ENCODE measurements around the gene P2RX6.
"Not testable (repeated sequence)": the region's sequence is repeated elsewhere in the genome, so short reads cannot be mapped to it uniquely, and the experiment has no call there.

The P2RX6 gene

DNA sequence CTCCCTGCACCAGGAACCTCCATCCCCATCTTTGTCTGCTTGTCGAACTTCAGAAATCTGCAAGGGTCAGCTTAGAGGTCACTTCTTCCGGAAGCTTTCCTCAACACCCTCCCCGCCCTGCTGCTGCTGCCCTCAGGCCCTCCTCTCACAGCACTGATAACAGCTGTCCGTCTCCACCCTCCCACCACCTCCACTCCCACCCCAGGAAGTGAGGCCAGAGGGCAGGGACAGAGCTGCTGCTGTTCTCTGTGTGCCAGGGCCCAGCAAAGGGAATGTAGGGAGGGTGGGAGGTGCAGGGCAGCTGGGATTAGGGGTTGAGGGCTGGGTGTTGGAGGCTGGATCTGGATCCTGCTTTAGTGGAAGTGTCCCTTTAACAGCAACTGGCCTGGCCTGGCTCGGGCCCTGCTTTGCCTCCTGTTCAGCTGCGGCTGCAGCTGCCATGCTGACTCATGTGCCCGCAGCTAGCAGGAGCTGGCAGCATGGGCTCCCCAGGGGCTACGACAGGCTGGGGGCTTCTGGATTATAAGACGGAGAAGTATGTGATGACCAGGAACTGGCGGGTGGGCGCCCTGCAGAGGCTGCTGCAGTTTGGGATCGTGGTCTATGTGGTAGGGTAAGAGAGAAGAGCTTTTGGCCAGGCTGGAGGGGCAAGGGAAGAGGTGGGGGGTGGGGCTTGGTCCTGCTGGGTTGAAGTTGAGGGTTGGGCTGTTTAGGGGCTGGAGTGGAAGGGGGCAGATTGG lies at the start of gene P2RX6:
TSS of gene P2RX6 (plus strand) at position 440 of the 740 bp plus-strand sequence. CDS start at position 450, 10 bp downstream.
- no peak for DNase-seq

DNA sequence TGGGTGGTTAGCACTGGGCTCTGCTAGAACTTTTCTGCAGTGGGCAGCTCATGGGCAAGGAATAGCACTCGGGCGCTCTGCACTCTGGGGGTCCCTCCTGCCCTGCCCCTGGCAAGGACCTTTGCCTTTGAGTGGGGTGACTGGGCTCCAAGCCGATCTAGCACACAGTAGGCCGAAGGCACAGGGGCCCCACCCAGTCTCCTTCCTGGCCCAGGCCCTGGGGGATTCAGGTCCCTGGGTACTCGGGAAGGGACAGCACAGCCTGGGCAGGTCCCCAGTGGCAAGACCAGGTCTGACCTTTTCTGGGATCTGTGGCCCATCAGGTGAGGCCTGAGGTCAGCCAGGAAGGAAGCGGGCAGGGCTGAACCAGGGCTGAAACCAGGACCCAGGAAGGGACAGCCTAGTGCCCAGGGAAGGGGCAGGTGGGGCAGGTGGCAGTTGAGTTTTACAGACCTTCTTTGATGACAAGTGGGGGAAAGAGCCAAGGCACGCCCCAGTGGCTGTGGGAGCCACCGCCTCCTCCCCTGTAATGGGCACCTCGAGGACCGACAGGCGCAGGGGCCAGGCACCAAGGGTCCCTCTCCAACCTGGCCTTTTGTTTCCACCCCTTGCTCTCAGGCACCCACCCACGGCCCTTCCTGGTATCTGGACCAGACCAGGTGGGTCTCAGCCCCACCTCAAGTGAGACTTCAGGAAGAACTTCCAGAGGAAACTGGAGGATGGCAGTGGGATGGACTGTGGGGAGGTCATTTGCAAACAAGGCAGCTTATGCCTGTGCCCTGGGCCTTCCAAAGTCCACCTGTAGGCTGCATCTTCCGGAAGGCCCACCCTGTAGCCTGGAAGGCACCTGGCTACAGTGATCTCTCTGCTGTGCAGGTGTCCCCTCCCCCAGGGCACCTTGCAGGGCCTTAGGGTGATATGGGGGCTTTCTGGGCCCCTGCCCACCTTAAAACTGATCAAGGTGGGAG lies 48.8 kb upstream of the P2RX6 start:
- DNase-seq = no peak

DNA sequence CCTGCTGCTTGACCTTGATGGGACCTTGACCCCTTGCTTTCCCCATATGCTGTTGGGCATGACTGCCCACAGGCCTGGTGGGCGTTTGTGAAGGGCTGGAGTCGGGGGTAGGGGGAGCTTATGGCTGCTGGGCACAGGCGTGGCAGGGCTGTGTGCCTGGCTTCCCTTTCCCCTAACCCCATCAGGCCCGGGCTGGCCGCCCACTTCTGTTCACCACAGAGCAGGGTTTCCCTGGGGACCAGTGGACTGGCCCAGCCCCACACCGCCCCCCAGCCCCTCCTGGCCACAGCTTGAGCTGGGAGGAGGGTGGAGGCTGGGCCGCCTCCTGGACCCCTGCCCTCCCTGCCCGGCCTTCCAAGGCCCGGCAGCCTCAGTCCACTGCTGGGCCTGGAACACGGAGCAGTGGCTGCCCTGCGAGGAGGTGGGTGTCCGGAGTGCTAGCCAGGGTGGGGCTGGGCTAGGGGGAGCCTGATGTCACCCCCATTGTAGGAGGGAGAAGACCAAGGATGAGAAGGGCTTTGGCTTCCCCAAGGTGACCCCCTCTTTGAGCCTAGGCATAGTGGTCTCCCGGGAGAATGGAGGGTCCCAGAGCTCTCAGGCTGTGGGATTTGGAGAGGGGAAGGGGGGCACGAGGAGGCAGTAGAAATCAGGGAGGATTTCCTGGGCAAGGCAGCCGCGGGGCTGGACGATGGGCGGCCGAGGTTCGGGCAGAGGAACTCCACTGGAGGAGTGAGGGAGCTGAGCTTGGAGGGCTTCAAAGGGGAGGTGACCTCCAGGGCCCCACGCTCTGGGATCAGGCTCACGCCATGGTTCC lies 47.9 kb upstream of the P2RX6 start, which contains the start of gene AIFM3:
TSS of gene AIFM3 (plus strand) at position 373 of the 814 bp plus-strand sequence. CDS start 690 bp downstream, outside the sequence.
- no peak for DNase-seq

DNA sequence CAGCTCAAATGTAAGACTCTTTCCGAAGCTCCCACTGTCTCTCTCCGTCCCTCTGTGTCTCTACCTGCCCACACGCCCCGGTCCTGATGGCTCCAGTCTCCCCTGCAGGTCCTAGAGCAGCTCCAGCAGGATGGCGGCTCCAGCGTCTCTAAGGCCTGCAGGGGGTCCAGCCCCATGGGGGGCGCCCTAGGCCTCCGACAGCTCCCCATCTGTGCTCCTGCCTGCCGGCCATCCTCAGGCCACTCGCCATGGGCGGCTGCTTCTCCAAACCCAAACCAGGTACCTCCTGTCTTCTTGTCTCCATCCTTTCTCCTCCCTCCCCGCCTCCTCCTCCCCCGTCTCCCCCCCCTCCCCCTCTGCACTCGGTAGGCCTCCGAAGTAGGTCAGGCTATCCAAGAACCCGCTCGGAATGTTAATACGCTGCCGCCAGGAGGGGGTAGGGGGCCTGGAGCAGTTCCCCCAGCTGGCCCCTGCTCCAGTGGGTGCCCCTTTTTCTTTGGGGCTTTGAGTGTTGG lies 47.2 kb upstream of the P2RX6 start:
- DNase-seq = no peak

DNA sequence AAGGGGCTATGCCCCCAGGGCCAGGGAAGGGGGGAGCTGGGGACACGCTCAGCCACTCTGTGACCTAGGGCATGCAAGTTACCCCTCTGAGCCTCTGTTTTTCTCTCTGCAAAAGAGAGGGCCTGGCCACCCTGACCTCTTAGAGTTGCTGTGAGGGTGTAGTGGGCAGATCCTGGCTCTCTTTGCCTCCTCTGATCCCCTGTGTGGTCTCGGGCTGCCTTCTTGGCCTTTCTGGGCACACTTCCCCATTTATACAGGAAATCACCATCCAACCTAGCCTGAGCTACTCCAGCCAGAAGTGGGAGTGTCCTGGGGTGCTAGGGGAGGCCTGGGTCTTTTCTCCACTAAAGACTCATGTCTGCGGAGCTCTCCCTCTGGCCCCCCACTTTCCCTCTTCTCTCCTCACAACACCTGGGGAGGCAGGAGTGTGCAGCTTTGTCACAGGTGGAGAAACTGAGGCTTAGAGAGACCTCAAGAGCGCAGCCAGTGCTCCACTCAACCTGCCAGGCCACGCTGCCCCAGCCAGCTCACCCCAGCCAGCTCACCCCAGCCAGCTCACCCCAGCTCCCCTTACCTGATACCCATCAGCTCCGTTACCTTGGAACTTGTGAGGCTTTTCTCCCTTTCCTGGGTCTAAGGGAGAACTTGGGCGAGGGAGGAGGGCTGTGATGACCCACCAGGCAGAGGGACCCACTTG lies 46.5 kb upstream of the P2RX6 start:
- no peak for DNase-seq

DNA sequence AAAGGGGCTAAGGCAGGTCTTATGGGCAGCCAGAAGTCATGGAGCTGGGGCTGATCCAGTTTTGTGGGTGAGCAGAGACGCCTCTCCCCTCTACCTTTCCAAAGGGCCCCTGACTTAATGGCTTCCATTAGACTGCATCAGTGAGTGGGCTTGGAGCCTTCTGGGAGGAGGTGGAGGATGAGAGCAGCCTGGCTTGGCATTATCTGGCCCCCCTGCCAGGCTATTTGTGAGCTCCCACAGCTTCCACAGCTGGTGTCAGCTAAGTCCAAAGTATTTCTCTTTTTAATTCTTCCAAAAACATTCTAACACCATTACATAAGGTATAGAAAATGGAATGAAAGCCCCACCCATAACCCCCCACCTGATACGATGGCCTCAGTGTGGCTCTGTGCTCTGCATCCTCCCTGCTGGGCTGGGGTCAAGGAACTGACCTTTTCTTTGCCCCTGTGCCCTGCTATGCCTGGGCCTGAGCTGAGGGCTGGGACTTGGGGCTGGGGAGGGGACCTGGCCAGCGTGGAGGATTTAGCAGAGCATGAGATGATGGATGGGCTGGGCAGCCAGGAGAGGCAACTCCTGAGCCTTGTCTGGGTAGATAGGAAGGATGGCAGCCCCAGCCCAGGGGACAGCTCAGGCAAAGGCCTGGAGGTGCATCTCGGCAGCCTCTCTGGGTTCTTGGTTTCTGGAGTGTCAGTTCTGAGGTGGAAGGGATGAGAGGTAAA lies 43.9 kb upstream of the P2RX6 start:
- no peak for DNase-seq

DNA sequence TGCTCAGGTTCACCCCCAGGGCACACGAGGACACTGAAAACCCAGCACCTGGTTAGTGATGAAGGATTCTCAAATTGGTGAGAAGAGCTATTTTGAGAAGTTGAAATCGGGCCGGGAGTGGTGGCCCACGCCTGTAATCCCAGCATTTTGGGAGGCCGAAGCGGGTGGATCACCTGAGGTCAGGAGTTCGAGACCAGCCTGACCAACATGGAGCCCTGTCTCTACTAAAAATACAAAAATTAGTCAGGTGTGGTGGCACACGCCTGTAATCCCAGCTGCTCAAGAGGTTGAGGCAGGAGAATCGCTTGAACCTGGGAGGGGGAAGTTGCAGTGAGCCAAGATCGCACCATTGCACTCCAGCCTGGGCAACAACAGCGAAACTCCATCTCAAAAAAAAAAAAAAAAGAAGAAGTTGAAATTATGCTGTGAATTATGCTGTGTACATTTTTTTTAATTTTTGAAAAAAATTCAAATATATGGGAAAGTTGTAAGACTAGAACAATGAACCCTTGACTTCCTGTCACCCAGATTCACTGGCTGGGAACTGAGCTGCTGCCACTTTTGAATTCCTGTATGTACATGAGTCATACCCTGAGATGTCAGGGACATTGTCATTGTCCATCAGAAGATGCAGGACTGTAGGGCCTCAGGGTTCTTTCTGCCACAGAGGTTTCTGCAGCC lies 42.8 kb upstream of the P2RX6 start:
- DNase-seq = not testable (repeated sequence)

DNA sequence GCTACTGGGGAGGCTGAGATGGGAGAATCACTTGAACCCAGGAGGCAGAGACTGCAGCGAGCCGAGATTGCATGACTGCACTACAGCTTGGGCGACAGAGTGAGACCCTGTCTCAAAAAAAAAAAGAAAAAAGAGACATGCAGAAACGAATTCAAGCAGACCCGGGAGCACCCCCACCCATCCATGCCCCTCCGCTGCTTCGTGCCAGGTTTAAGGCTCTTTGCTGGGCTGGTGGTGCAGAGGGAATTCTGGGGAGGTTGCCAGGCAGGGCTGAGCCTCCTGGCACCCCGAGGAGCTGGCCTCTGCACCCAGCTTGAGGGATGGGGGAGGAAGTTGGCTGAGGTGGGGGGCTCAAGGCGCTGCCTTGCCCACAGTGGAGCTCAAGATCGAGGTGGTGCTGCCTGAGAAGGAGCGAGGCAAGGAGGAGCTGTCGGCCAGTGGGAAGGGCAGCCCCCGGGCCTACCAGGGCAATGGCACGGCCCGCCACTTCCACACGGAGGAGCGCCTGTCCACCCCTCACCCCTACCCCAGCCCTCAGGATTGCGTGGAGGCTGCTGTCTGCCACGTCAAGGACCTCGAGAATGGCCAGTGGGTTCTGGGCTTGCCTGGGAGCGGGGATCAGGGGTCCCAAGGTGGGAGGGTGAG lies 41.9 kb upstream of the P2RX6 start:
- no peak for DNase-seq

DNA sequence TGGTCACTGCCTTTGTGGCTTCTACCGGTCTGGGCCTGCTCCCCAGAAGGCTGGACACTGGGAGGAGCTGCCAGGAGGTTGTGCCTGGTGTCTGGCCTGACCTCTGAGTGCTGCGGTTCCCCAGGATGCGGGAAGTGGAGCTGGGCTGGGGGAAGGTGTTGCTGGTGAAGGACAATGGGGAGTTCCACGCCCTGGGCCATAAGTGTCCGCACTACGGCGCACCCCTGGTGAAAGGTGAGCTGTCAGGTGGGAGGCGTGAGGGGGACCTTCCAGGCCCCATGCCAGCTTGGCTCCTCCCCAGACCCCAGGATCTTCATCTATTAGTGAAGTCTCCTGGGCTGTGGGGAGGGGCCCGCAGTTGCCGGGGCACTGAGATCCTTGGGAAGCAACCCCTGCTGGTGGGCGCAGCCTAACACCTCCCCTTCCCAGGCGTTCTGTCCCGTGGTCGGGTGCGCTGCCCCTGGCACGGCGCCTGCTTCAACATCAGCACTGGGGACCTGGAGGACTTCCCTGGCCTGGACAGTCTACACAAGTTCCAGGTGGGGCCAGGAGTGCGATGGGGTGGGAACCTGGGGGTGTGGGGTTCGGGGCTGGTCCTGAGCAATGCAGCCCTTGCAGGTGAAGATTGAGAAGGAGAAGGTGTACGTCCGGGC lies 41.2 kb upstream of the P2RX6 start:
- DNase-seq = no peak

DNA sequence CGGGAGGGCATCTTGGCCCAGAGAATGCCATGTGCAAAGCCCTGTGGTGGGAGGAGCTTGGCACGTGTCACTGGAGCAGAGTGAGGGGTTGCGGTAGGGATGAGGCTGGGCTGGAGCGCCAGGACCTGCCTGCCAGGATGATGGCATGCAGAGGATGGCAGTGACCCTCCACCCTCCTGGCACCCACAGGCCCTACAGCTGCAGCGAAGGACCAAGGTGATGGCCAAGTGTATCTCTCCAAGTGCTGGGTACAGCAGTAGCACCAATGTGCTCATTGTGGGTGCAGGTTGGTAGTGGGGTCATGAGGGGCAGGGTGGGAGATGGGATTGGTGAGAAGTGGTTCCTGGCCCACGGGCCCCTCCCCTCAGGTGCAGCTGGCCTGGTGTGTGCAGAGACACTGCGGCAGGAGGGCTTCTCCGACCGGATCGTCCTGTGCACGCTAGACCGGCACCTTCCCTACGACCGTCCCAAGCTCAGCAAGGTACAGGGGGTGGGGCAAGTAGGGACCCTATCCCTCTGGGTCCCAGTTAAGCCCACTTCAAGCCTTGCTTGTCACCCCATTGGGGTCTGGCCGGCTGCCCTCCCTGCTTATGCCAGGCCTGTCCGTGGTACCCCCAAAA lies 40.5 kb upstream of the P2RX6 start:
- no peak for DNase-seq

DNA sequence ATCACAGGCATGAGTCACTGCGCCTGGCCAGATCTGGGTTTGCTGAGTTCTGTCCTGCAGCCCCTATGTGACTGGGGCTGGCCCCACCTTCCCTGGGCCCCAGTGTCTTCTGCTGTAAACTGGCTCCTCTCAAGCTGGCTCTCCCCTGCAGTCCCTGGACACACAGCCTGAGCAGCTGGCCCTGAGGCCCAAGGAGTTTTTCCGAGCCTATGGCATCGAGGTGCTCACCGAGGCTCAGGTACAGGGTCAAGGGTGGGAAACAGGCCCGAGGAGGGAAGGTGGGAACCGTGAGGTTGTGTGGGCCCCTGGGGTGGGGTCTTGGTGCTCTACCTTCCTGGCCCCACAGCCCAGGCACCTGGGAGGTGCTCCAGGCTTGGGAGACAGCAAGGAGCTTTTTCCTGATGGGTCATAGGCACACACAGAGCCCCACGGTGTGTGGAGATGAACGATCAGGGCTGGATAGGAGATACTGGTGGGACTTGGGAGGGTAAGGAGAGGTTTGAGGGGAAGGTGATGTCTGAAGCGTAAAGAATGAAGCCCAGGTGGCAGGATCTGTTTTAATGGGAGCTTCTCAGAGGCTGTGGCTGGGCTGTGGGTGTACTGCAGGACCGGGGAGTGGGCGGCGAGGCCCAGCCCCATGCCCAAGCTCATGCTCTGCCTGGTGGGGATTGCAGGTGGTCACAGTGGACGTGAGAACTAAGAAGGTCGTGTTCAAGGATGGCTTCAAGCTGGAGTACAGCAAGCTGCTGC lies 39.2 kb upstream of the P2RX6 start:
- no peak for DNase-seq

DNA sequence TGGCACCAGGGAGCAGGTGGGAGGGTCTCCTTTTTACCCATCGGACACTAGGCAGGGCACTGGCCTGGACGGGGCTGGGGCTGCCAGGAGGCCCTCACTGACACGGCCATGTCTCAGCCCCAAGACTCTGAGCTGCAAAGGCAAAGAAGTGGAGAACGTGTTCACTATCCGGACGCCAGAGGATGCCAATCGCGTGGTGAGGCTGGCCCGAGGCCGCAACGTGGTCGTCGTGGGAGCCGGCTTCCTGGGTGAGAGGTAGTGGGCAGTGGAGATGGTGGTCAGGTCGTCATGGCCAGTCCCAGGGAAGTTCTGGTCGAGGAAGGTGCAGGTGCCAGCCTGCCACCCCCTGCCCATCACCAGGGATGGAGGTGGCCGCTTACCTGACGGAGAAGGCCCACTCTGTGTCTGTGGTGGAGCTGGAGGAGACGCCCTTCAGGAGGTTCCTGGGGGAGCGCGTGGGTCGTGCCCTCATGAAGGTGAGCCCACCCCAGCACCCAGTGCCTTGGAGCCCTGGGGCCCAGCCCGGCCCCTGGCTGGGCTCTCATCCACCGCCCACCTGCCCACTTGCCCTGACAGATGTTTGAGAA lies 38.6 kb upstream of the P2RX6 start:
- no peak for DNase-seq

DNA sequence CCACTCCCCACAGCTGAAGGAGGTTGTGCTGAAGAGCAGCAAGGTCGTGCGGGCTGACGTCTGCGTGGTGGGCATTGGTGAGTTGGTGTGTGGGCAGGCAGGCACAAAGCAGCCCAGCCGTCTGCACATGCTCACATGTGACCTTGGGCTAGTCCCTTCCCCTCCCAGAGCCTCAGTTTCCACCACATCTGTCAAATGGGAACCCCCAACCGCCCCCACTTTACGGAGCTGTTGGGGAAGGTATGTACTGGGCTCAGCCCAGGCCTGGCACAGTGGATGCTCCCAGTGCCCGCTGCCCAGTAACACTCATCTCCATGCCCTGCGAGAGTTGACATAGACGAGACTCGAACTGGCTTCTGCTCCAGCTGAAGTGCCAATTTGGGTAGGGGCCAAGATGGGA lies 37.9 kb upstream of the P2RX6 start:
- no peak for DNase-seq

DNA sequence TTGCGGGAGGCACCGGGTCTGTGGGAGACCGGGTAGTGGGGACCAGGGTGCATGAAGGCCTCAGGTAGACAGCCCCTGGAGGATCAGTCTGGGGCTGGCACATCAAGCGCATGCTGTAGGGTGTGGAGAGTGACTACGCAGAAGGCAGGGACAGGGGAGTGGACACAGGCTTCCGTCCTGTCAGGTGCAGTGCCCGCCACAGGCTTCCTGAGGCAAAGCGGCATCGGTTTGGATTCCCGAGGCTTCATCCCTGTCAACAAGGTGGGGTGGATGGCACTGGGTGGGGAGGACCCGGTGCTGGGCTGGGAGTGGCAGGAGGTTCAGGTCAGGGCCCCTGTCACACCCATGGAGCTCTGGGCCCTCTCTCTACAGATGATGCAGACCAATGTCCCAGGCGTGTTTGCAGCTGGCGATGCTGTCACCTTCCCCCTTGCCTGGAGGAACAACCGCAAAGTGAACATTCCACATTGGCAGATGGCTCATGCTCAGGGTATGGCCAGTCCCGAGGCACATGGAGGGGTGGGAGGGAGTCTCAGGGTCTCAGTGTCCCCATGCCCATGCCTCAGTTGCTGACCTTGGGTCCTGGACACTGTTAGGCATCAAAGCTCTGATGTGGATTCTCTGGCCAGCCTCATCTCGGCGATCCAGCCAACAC lies 37.3 kb upstream of the P2RX6 start:
- DNase-seq = no peak

DNA sequence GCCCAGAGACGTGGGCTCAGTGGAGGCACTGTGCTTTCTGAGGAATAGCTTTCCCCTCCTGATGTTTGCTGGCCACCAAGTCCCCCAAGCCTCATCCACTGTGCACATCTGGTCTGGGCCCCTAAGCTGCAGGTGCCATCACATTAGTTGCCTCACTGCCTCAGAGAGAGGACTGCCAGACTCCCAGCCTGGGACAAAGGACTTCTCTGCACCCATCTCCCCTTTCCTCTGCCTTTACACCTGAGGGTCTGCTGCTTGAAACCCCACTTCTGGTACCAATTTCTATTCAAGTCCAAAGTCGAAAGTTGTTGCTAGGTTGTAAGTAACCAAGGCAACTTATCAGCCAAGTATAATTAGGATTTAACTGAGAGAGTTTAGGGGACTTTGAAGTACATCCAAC lies 36.5 kb upstream of the P2RX6 start:
- DNase-seq = no peak

DNA sequence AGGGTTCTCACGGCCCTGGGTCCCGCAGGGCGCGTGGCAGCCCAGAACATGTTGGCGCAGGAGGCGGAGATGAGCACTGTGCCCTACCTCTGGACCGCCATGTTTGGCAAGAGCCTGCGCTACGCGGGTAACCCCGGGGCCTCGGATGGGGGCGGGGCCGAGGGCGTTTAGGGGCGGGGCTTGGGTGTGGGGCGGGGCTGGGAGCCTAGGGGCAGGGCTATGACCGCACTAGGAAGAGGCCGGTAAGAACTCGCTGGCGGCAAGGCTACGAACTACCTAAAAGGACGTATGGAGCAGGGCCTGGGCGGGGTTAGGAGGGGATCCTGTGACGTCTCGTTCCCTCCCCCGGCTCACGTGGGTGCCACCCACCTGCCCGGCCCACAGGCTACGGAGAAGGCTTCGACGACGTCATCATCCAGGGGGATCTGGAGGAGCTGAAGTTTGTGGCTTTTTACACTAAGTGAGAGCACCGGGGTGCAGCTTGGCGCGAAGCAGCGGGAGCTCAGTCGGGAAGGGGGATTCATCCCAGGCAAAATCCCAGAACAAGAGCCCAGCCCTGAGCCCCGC lies 35.6 kb upstream of the P2RX6 start:
- no peak for DNase-seq

DNA sequence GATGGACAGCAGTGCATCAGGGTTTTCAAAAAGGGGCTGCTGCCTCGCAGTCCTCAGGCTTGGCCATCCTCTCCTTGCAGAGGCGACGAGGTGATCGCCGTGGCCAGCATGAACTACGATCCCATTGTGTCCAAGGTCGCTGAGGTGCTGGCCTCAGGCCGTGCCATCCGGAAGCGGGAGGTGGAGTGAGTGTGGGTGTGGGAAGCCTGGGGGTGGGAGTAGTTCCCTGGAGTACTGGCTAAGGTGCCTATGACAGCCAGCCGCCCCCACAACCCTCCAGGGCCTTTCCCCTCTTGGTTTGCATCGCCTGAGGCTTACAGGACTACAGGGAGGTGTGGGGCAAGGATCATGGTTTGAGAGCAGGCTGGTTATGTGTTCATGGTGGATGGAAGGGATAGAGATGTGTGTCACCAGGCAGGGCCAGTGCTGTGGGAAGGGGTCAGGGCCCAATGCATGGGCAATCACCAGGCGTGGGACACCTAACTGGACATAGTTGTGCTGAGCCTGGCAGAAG lies 35.0 kb upstream of the P2RX6 start:
- no peak for DNase-seq

All from NCI-H1092 (cell line).